B cell (primary cell): ENCODE data around the gene ESRRA. TPM values are rescaled to one million over a fixed set of nuclear protein-coding genes. Genes with fewer than 3 reads are reported as not detected.

Experiments
- ATAC-seq: fragments of 200-7000 bp; cut with Tn5 transposase; one replicate; pipeline ENCODE4 v1.10.0; 2021; ENCODE audit warnings: low read depth, mild to moderate bottlenecking, moderate number of reproducible peaks, moderate library complexity
- CTCF ChIA-PET: fragments of 350-600 bp; sonication (Branson Sonifier 250); formaldehyde crosslinking; loops from one replicate; lab custom pipeline; 2021; ENCODE audit warnings: antibody characterized with exemption, inconsistent platforms; lab: Charles Lee
- POLR2A ChIA-PET: fragments of 350-600 bp; sonication (Branson Sonifier 250); formaldehyde crosslinking; loops from one replicate; lab custom pipeline; 2021; ENCODE audit warnings: antibody characterized with exemption; lab: Charles Lee
- DNase-seq: peaks from one replicate; pipeline ENCODE4 v3.0.0; 2013
- H2AFZ ChIP-seq: 2 replicates; pipeline ENCODE4 v1.6.1; 2012; ENCODE audit warnings: mild to moderate bottlenecking, low read depth, low read length; ENCODE audit not compliant: insufficient read depth, poor library complexity, severe bottlenecking
- H3K27ac ChIP-seq, 2 donors: 1 replicate in 1 of 2; 2 replicates in 1 of 2; pipeline ENCODE4 v1.5.1; 2012 to 2013; ENCODE audit warnings: low read length in 2 of 2, mild to moderate bottlenecking in 2 of 2, moderate library complexity in 1 of 2
- H3K27me3 ChIP-seq, 4 experiments: fragments of 200-600 bp in 1 of 4; sonication (generic) in 1 of 4; replicated peaks in 1 of 4; 1 replicate in 2 of 4; 2 replicates in 2 of 4; pipeline versions ENCODE4 v1.6.1 to v1.7.0; 2013 to 2016; ENCODE audit warnings: low read length in 3 of 4, mild to moderate bottlenecking in 2 of 4, mixed read lengths in 1 of 4, moderate library complexity in 1 of 4; ENCODE audit not compliant: insufficient read depth in 4 of 4, control insufficient read depth in 3 of 4; ENCODE audit errors: control extremely low read depth in 1 of 4
- H3K36me3 ChIP-seq, 2 experiments: replicated peaks in 1 of 2; 1 replicate in 1 of 2; 2 replicates in 1 of 2; pipeline versions ENCODE4 v1.6.1 to v1.7.1; 2013; ENCODE audit warnings: low read length in 1 of 2; ENCODE audit not compliant: insufficient read depth in 2 of 2, control insufficient read depth in 1 of 2; ENCODE audit errors: control extremely low read depth in 1 of 2, extremely low read depth in 1 of 2
- H3K4me1 ChIP-seq, 2 donors: fragments of 200-600 bp in 1 of 2; sonication (generic) in 1 of 2; 1 replicate in 1 of 2; 2 replicates in 1 of 2; pipeline versions ENCODE4 v1.5.1 to v1.6.1; 2013 to 2017; ENCODE audit warnings: low read length in 2 of 2; ENCODE audit not compliant: control insufficient read depth in 2 of 2, insufficient read depth in 2 of 2
- H3K4me2 ChIP-seq: replicated peaks from 2 replicates; pipeline ENCODE3; 2012; ENCODE audit warnings: mild to moderate bottlenecking, low read depth, low read length; ENCODE audit not compliant: poor library complexity, severe bottlenecking
- H3K4me3 ChIP-seq, 5 experiments: fragments of 200-600 bp in 1 of 5; sonication (generic) in 1 of 5; 1 replicate in 3 of 5; 2 replicates in 2 of 5; pipeline versions ENCODE4 v1.5.1 to v1.7.0; 2011 to 2016; ENCODE audit warnings: low read length in 4 of 5, mild to moderate bottlenecking in 4 of 5, low read depth in 2 of 5, control low read depth in 1 of 5, moderate library complexity in 1 of 5; ENCODE audit not compliant: insufficient read depth in 1 of 5; ENCODE audit errors: control extremely low read depth in 1 of 5, extremely low read depth in 1 of 5
- H3K79me2 ChIP-seq: fragments of 200-600 bp; sonication (generic); one replicate; pipeline ENCODE4 v1.6.0; 2016; ENCODE audit warnings: low read length; ENCODE audit not compliant: control insufficient read depth, insufficient read depth
- H3K9ac ChIP-seq: fragments of 200-600 bp; sonication (generic); 2 replicates; pipeline ENCODE4 v1.6.1; 2017; ENCODE audit warnings: mild to moderate bottlenecking, low read length, moderate library complexity
- H3K9me3 ChIP-seq, 3 donors: one replicate each; pipeline versions ENCODE4 v1.6.1 to v1.7.1; 2013; ENCODE audit warnings: low read length in 2 of 3; ENCODE audit not compliant: control insufficient read depth in 2 of 3, insufficient read depth in 1 of 3; ENCODE audit errors: control extremely low read depth in 1 of 3
- H4K20me1 ChIP-seq: 2 replicates; pipeline ENCODE4 v1.6.0; 2012; ENCODE audit warnings: mild to moderate bottlenecking, low read length; ENCODE audit not compliant: insufficient read depth, control insufficient read depth, poor library complexity, severe bottlenecking
- H3K27ac Mint-ChIP-seq: one replicate; pipeline ENCODE4 v1.8.0; 2021; ENCODE audit warnings: mixed read lengths
- H3K27me3 Mint-ChIP-seq: one replicate; pipeline ENCODE4 v1.8.0; 2021; ENCODE audit warnings: mixed read lengths
- H3K4me1 Mint-ChIP-seq: one replicate; pipeline ENCODE4 v1.8.0; 2021; ENCODE audit warnings: mixed read lengths
- H3K4me3 Mint-ChIP-seq: one replicate; pipeline ENCODE4 v1.8.0; 2021; ENCODE audit warnings: mixed read lengths
- H3K9me3 Mint-ChIP-seq: one replicate; pipeline ENCODE4 v1.8.0; 2022; ENCODE audit warnings: mixed read lengths; ENCODE audit not compliant: insufficient read depth
- EZH2 ChIP-seq: IDR thresholded peaks from 2 replicates; pipeline ENCODE4 v1.6.1; 2012; ENCODE audit warnings: borderline replicate concordance, low read depth, mild to moderate bottlenecking, moderate library complexity, low read length; ENCODE audit not compliant: insufficient read depth, poor library complexity, severe bottlenecking
- WGBS: methylation state at CpG from one replicate; pipeline ENCODE4 v1.1.5; 2013; ENCODE audit warnings: missing lambda C conversion rate; ENCODE audit not compliant: insufficient coverage; 5-methylcytosine and 5-hydroxymethylcytosine counted together
- intact Hi-C: fragments of 100-400 bp; cut with micrococcal nuclease; formaldehyde crosslinking; loops from one replicate; pipeline ENCODE4 v1.10.0; 2022
- polyA plus RNA-seq: library from polyadenylated mRNA; depleted of rRNA; stranded (reverse); fragments of >200 nt; gene quantifications from 2 replicates; pipeline ENCODE4 v1.2.3, GENCODE V29; 2012
- total RNA-seq, 2 donors: library from RNA; stranded (reverse); fragments of 120-200 nt in 1 of 2; gene quantifications; 1 replicate in 1 of 2; 2 replicates in 1 of 2; pipeline versions ENCODE4 v1.2.3 to v1.2.4, GENCODE V29; 2013 to 2022
- TF ChIP-seq, protein P1 (sequence below): fragments of 200-600 bp; IDR thresholded peaks from one replicate; pipeline ENCODE4 v1.8.0; 2022; ENCODE audit warnings: antibody characterized with exemption, mild to moderate bottlenecking

Gene ESRRA
- total and polyA plus RNA-seq, 2 donors (not counting 1 experiment from before 2014, with no cell fraction given): 16.3 to 39.6 TPM

GRCh38 chr11:64352995-64353714 lies 47.8 kb downstream of the ESRRA start:
- Histone ChIP-seq H2AFZ (no peak overlapping the region), H3K36me3 (peaks cover 2 to 26% of the 10 kb centered on the region in 2 experiments), H3K9me3 (no peaks in the 10 kb centered on the region), H3K27me3 (no peaks in the 10 kb centered on the region), H3K27ac (no peak overlapping the region), H3K4me3 (no peak overlapping the region), H4K20me1 (peaks cover 25% of the 10 kb centered on the region), H3K4me1 (peaks cover 5 to 23% of the 10 kb centered on the region in 2 donors), H3K4me2 (no peak overlapping the region), H3K9ac (no peak overlapping the region), H3K79me2 (peaks cover 7% of the 10 kb centered on the region)
- TF ChIP-seq EZH2: no peak
- Mint-ChIP-seq H3K27me3 (no peaks in the 10 kb centered on the region), H3K9me3 (no peaks in the 10 kb centered on the region), H3K4me1 (peaks cover 16% of the 10 kb centered on the region), H3K27ac (no peak overlapping the region), H3K4me3 (no peak overlapping the region)
- intact Hi-C loops: no loop called here
- ChIA-PET CTCF (interaction anchor here (1.1 to 10.2 kb wide), 7 partner anchors 8 to 1692 kb away, joined by 3 to 188 read pairs (median 11); partner anchors contain the start of genes CCDC88B, PRDX5 and TRMT112), POLR2A (interaction anchor here (0.5 to 0.9 kb wide), 2 partner anchors 35 to 1737 kb away, joined by 3 to 5 read pairs; partner anchors contain the start of genes PRDX5 and TRMT112)
- ATAC-seq (no peak), DNase-seq (no peak)
- WGBS: 97% methylated on average over 34 of the region's 34 CpGs

DNA sequence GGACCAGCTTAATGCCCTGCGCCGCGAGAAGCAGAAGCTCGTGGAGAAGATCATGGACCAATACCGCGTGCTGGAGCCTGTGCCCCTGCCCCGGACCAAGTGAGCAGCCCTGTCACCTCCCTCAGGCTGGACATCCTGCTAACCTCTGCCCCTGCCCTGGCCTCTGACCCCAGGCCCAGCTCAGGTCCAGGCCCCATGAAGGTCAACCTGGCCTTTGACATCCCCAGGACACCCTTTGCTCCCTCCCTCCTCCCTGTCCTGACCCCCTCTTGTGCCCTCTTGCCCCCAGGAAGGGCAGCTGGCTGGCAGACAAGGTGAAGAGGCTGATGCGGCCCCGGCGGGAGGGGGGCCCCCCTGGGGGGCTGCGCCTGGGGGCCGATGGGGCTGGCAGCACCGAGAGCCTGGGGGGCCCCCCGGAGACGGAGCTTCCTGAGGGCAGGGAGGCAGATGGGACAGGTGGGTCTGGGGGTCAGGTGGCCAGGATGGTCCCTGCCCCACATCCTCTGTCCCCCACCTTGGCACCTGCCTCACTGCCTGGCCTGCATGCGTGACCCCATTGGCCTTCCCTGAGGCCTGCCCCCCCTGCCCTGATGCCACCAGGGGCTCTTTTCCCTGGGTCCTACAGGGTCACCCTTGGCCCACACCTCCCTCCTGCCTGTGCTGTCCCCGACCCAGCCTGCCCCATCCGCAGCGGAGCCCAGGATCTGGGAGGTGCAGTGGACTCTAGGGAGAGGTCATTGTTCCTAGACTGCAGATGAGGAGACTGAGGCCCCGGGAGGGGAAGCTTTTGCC lies 48.6 kb downstream of the ESRRA start:
- H2AFZ ChIP-seq: no peak overlapping the region
- TF ChIP-seq, protein P1, sequence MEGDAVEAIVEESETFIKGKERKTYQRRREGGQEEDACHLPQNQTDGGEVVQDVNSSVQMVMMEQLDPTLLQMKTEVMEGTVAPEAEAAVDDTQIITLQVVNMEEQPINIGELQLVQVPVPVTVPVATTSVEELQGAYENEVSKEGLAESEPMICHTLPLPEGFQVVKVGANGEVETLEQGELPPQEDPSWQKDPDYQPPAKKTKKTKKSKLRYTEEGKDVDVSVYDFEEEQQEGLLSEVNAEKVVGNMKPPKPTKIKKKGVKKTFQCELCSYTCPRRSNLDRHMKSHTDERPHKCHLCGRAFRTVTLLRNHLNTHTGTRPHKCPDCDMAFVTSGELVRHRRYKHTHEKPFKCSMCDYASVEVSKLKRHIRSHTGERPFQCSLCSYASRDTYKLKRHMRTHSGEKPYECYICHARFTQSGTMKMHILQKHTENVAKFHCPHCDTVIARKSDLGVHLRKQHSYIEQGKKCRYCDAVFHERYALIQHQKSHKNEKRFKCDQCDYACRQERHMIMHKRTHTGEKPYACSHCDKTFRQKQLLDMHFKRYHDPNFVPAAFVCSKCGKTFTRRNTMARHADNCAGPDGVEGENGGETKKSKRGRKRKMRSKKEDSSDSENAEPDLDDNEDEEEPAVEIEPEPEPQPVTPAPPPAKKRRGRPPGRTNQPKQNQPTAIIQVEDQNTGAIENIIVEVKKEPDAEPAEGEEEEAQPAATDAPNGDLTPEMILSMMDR: no peak
- TF ChIP-seq EZH2: no peak
- no peak overlapping the region for H3K9ac ChIP-seq
- DNase-seq (no peak), ATAC-seq (no peak)
- H3K36me3 ChIP-seq: peaks cover 2 to 26% of the 10 kb centered on the region in 2 experiments
- ChIA-PET POLR2A (interaction anchor here (0.5 to 2.8 kb wide), 3 partner anchors 37 to 1736 kb away, joined by 5 to 16 read pairs (median 6); partner anchors contain the start of genes PRDX5 and TRMT112), CTCF (interaction anchor here (1.1 to 10.2 kb wide), 10 partner anchors 9 to 1691 kb away, joined by 3 to 188 read pairs (median 12); partner anchors contain the start of genes CCDC88B, ESRRA, PRDX5 and TRMT112)
- Mint-ChIP-seq H3K4me3 (no peak overlapping the region), H3K27ac (no peak overlapping the region), H3K4me1 (peaks cover 18% of the 10 kb centered on the region), H3K9me3 (no peaks in the 10 kb centered on the region), H3K27me3 (no peaks in the 10 kb centered on the region)
- peaks cover 30% of the 10 kb centered on the region for H4K20me1 ChIP-seq
- H3K79me2 ChIP-seq: peaks cover 11% of the 10 kb centered on the region
- intact Hi-C loops: no loop called here
- H3K9me3 ChIP-seq: no peaks in the 10 kb centered on the region
- no peak overlapping the region for H3K4me3 ChIP-seq
- WGBS: 96% methylated on average over 12 of the region's 20 CpGs
- peaks cover 11 to 30% of the 10 kb centered on the region in 2 donors for H3K4me1 ChIP-seq
- no peak overlapping the region for H3K4me2 ChIP-seq
- H3K27ac ChIP-seq: no peak overlapping the region
- no peaks in the 10 kb centered on the region for H3K27me3 ChIP-seq
